NCI-H2107 treated with DMSO at 0.1 percent for 48 hours (cell line): ENCODE measurements around the gene PHF21B.

Source experiments
- DNase-seq: peaks from one replicate; lab custom pipeline; 2025; ENCODE audit not compliant: unreplicated experiment; lab: John Stamatoyannopoulos, UW

PHF21B gene

GRCh38 chr22:45014654-45015053 lies 4.8 kb upstream of the PHF21B start:
- no peak for DNase-seq

- DNase-seq = no peak
Measured at GRCh38 chr22:45013138-45013537, 3.3 kb upstream of the PHF21B start.

GRCh38 chr22:45010532-45010900 lies 711 bp upstream of the PHF21B start:
- DNase-seq = no peak

- DNase-seq = no peak
Measured at GRCh38 chr22:45008751-45009605, 827 bp downstream of the PHF21B start.

GRCh38 chr22:45008186-45008681 lies 1.6 kb downstream of the PHF21B start:
- DNase-seq = no peak

GRCh38 chr22:45007391-45008185 lies 2.2 kb downstream of the PHF21B start:
- no peak for DNase-seq

GRCh38 chr22:45006964-45007390 lies 2.8 kb downstream of the PHF21B start:
- DNase-seq = no peak

GRCh38 chr22:45006111-45006963 lies 3.5 kb downstream of the PHF21B start:
- DNase-seq = no peak

- no peak for DNase-seq
Measured at GRCh38 chr22:45001653-45002052, 8.2 kb downstream of the PHF21B start.

GRCh38 chr22:45000330-45000729 lies 9.5 kb downstream of the PHF21B start:
- DNase-seq = no peak

- no peak for DNase-seq
Measured at GRCh38 chr22:44999687-45000086, 10.1 kb downstream of the PHF21B start.

- no peak for DNase-seq
Measured at GRCh38 chr22:44999231-44999630, 10.6 kb downstream of the PHF21B start.

- DNase-seq = no peak
Measured at GRCh38 chr22:44998296-44998695, 11.5 kb downstream of the PHF21B start.

GRCh38 chr22:44997060-44997459 lies 12.7 kb downstream of the PHF21B start:
- DNase-seq = no peak

- DNase-seq = no peak
Measured at GRCh38 chr22:44996648-44997047, 13.2 kb downstream of the PHF21B start.

- no peak for DNase-seq
Measured at GRCh38 chr22:44996120-44996519, 13.7 kb downstream of the PHF21B start.

GRCh38 chr22:44995715-44996114 lies 14.1 kb downstream of the PHF21B start:
- DNase-seq = no peak

GRCh38 chr22:44995105-44995514 lies 14.7 kb downstream of the PHF21B start:
- peak; percentile 44 for DNase-seq

GRCh38 chr22:44994399-44995104 lies 15.3 kb downstream of the PHF21B start:
- no peak for DNase-seq

GRCh38 chr22:44992166-44992565 lies 17.6 kb downstream of the PHF21B start:
- DNase-seq = no peak
